Measurements from ENCODE around the gene RAB3GAP2. TPM values are rescaled to one million over a fixed set of nuclear protein-coding genes. Genes with fewer than 3 reads are reported as not detected.
A peak's percentile ranks its signal among the peaks of the same experiment; 100 is the strongest.

The RAB3GAP2 gene
- total and polyA plus RNA-seq, 12 donors, result 5.7 to 35.8 (median 27.6) TPM

GRCh38 chr1:220278991-220279390, 6.7 kb upstream of the RAB3GAP2 start:
- no peak for ATAC-seq
- no peaks in the 10 kb centered on the region for H3K36me3 ChIP-seq
- no peaks in the 10 kb centered on the region for H3K9me3 ChIP-seq
- H3K4me1 ChIP-seq, result peaks cover 0 to 6% (median 0%) of the 10 kb centered on the region in 9 donors
- peaks cover 0 to 16% (median 5%) of the 10 kb centered on the region in 7 donors for H3K27me3 ChIP-seq
- H3K4me3 ChIP-seq, result no peak overlapping the region
- intact Hi-C loops (cut with DNase I), result loop anchor here in 1 of 10 donors (10.0 kb wide), 2 partner anchors 376 to 456 kb away; no protein-coding TSS in a partner anchor
- TF ChIP-seq CTCF (IDR thresholded peaks at IDR 0.05), result no peak
- no peak overlapping the region for H3K27ac ChIP-seq
- no peak for DNase-seq
- WGBS, 2 donors, result 70 to 81% methylated on average over 3 of the region's 3 CpGs

- H3K36me3 ChIP-seq, result no peaks in the 10 kb centered on the region
- no peaks in the 10 kb centered on the region for H3K9me3 ChIP-seq
- intact Hi-C loops (cut with DNase I), result loop anchor here in 1 of 10 donors (10.0 kb wide), 2 partner anchors 379 to 459 kb away; no protein-coding TSS in a partner anchor
- ATAC-seq, result no peak
- no peak overlapping the region for H3K4me3 ChIP-seq
- H3K4me1 ChIP-seq, result peaks cover 0 to 23% (median 12%) of the 10 kb centered on the region in 9 donors
- no peak for TF ChIP-seq CTCF (IDR thresholded peaks at IDR 0.05)
- no peak overlapping the region for H3K27ac ChIP-seq
- no peak for DNase-seq
- 82 to 95% methylated on average over 6 of the region's 6 CpGs for WGBS, 2 donors
- peaks cover 0 to 13% (median 5%) of the 10 kb centered on the region in 7 donors for H3K27me3 ChIP-seq
Observed at GRCh38 chr1:220275430-220275829, 3.2 kb upstream of the RAB3GAP2 start.

GRCh38 chr1:220274251-220274855, 2.1 kb upstream of the RAB3GAP2 start:
- intact Hi-C loops (cut with DNase I), result loop anchor here in 2 of 10 donors (5.0 to 10.0 kb wide), 4 partner anchors 47 to 460 kb away; partner anchors contain the start of gene IARS2 (in 1 of the 2)
- no peak for ATAC-seq
- Histone ChIP-seq H3K4me1 (peaks cover 0 to 34% (median 23%) of the 10 kb centered on the region in 9 donors), H3K9me3 (no peaks in the 10 kb centered on the region), H3K36me3 (peaks cover 0 to 6% (median 0%) of the 10 kb centered on the region in 9 donors), H3K4me3 (no peak overlapping the region), H3K27ac (no peak overlapping the region), H3K27me3 (peaks cover 0 to 3% (median 0%) of the 10 kb centered on the region in 7 donors)
- no peak for TF ChIP-seq CTCF (IDR thresholded peaks at IDR 0.05)
- no peak for DNase-seq
- 73 to 86% methylated on average over 2 of the region's 2 CpGs for WGBS, 2 donors

- WGBS, 2 donors, result 7 to 9% methylated on average over 5 of the region's 5 CpGs
- Histone ChIP-seq H3K27ac (peak overlapping the region; percentile 48 to 97 (median 88)), H3K4me1 (peaks cover 0 to 41% (median 26%) of the 10 kb centered on the region in 9 donors), H3K9me3 (no peaks in the 10 kb centered on the region), H3K4me3 (peak overlapping the region in 9 of 10 donors; percentile 78 to 98 (median 85)), H3K27me3 (no peaks in the 10 kb centered on the region), H3K36me3 (peaks cover 0 to 20% (median 0%) of the 10 kb centered on the region in 9 donors)
- intact Hi-C loops (cut with DNase I), result loop anchor here in 2 of 10 donors (5.0 to 10.0 kb wide), 4 partner anchors 45 to 462 kb away; partner anchors contain the start of gene IARS2 (in 1 of the 2)
- TF ChIP-seq CTCF (IDR thresholded peaks at IDR 0.05), result no peak
- no peak for ATAC-seq
- no peak for DNase-seq
Observed at GRCh38 chr1:220272841-220273090, 513 bp upstream of the RAB3GAP2 start.
